ENCODE measurements around the gene DAGLA. TPM values are rescaled to one million over a fixed set of nuclear protein-coding genes. Genes with fewer than 3 reads are reported as not detected.

The DAGLA gene
- total RNA-seq, 1 experiment from 2014 or later: 8.6 TPM

DNA sequence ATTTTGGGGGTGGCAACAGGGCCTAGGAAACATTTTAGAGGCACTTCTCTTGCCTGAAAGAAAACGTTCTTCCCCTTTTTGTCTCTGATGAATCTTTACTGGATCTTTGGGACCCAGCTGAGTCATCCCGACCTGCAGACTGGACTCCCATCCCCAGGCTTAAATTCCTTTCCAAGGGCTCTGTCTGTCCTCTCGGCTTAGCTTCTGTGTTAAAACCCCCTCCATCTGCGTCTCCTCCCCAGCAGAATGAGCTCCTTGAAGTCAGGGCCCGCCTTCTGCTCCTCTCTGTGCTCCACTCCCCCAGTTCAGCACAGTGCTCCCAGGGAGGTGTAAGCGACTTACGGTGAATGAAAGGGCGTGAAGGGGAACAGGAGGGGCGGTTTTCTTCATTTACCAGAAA is 895 bp upstream of the DAGLA start:
- no peaks in the 10 kb centered on the region for H3K9me3 ChIP-seq (ENCODE audit: low read length)
- TF ChIP-seq, protein P1, sequence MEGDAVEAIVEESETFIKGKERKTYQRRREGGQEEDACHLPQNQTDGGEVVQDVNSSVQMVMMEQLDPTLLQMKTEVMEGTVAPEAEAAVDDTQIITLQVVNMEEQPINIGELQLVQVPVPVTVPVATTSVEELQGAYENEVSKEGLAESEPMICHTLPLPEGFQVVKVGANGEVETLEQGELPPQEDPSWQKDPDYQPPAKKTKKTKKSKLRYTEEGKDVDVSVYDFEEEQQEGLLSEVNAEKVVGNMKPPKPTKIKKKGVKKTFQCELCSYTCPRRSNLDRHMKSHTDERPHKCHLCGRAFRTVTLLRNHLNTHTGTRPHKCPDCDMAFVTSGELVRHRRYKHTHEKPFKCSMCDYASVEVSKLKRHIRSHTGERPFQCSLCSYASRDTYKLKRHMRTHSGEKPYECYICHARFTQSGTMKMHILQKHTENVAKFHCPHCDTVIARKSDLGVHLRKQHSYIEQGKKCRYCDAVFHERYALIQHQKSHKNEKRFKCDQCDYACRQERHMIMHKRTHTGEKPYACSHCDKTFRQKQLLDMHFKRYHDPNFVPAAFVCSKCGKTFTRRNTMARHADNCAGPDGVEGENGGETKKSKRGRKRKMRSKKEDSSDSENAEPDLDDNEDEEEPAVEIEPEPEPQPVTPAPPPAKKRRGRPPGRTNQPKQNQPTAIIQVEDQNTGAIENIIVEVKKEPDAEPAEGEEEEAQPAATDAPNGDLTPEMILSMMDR (conservative IDR thresholded peaks at IDR 0.05; ENCODE audit: low read depth, low read length): no peak
- TF ChIP-seq EZH2phosphoT487 (IDR thresholded peaks at IDR 0.05; ENCODE audit: borderline replicate concordance, low read length) (no peak), EZH2 (IDR thresholded peaks at IDR 0.05; ENCODE audit: low read length, unreplicated experiment) (no peak)
- H3K79me2 ChIP-seq (ENCODE audit: low read length): peaks cover 38% of the 10 kb centered on the region
- no peaks in the 10 kb centered on the region for H3F3A ChIP-seq (ENCODE audit: low read length, unreplicated experiment)
- no peak overlapping the region for H2AFZ ChIP-seq (ENCODE audit: low read length)
- no peaks in the 10 kb centered on the region for H3K9me2 ChIP-seq (replicated peaks; ENCODE audit: low read length)
- BruUV-seq (replicated peaks): no TSS peak
- ATAC-seq: no peak
- peaks cover 26% of the 10 kb centered on the region for H3K27me3 ChIP-seq (ENCODE audit: low read length)
- no peak overlapping the region for H3K9ac ChIP-seq (ENCODE audit: low read length)
- DNase-seq: peak; percentile 19
- ChIA-PET CTCF (interaction anchor here (1.3 kb wide), 1 partner anchor 54 kb away, joined by 4 read pairs; no protein-coding TSS in a partner anchor), POLR2A (ENCODE audit: unreplicated experiment) (no interaction called here)
- peaks cover 26% of the 10 kb centered on the region for H3K4me1 ChIP-seq (ENCODE audit: insufficient read depth, low read length)
- no peaks in the 10 kb centered on the region for H3K36me3 ChIP-seq (ENCODE audit: low read depth, low read length)
- H4K20me1 ChIP-seq (ENCODE audit: low read length): no peaks in the 10 kb centered on the region; the same call in 1 of the 2 replicates
- no peak overlapping the region for H3K27ac ChIP-seq (ENCODE audit: low read length)
- no peak overlapping the region for H3K4me2 ChIP-seq (ENCODE audit: low read length)
- H3K4me3 ChIP-seq (ENCODE audit: low read length): no peak overlapping the region
- intact Hi-C loops (cut with micrococcal nuclease): no loop called here

DNA sequence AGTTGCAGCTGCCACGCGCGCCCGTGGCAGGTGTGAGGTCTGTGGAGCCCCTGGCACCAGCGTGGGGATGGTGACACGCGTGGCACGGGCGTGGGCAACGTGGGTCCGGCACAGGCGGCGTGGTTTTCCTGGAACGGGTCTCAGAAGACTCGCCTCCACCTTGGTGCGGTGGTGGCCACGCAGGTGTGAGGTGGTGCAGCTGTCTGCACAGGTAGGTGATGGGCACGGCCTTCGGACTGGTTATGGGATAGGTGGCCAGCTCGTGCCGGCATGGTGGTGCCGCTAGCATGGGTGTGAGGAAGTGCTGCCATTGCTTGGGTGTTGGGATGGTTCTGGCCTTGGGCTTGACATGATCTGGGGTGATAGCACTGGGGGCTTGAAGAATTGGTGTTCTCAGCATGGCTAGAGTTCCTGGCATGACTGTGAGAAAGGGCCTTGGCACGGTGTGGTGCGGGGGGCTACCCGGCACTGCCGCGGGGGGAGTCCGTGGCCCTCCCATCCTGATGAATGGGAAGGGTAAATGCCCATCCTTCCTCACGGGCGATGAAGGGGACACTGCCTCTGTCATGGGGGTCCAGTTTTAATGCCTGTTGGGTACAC is 531 bp downstream of the DAGLA start:
- BruUV-seq (replicated peaks): TSS peak; percentile 46
- Histone ChIP-seq H3K4me3 (ENCODE audit: low read length) (peak overlapping the region; percentile 78), H3K27ac (ENCODE audit: low read length) (no peak overlapping the region), H3K9me3 (ENCODE audit: low read length) (no peaks in the 10 kb centered on the region), H3K79me2 (ENCODE audit: low read length) (peaks cover 53% of the 10 kb centered on the region), H3F3A (ENCODE audit: low read length, unreplicated experiment) (no peaks in the 10 kb centered on the region), H3K4me1 (ENCODE audit: insufficient read depth, low read length) (peaks cover 26% of the 10 kb centered on the region), H3K4me2 (ENCODE audit: low read length) (peak overlapping the region; percentile 95), H3K9ac (ENCODE audit: low read length) (peak overlapping the region; percentile 54), H3K9me2 (replicated peaks; ENCODE audit: low read length) (no peaks in the 10 kb centered on the region), H3K36me3 (ENCODE audit: low read depth, low read length) (no peaks in the 10 kb centered on the region), H4K20me1 (ENCODE audit: low read length) (no peaks in the 10 kb centered on the region; the same call in 1 of the 2 replicates), H3K27me3 (ENCODE audit: low read length) (peaks cover 14% of the 10 kb centered on the region), H2AFZ (ENCODE audit: low read length) (peak overlapping the region; percentile 79)
- intact Hi-C loops (cut with micrococcal nuclease): loop anchor here (1.0 kb wide), 1 partner anchor 53 kb away; no protein-coding TSS in a partner anchor
- ChIA-PET POLR2A (ENCODE audit: unreplicated experiment) (no interaction called here), CTCF (no interaction called here)
- ATAC-seq (peak; percentile 2; the same call in 1 of the 2 replicates), DNase-seq (no peak)
- TF ChIP-seq EZH2phosphoT487 (IDR thresholded peaks at IDR 0.05; ENCODE audit: borderline replicate concordance, low read length) (no peak), EZH2 (IDR thresholded peaks at IDR 0.05; ENCODE audit: low read length, unreplicated experiment) (no peak)
- TF ChIP-seq, protein P1 (conservative IDR thresholded peaks at IDR 0.05; ENCODE audit: low read depth, low read length): no peak

DNA sequence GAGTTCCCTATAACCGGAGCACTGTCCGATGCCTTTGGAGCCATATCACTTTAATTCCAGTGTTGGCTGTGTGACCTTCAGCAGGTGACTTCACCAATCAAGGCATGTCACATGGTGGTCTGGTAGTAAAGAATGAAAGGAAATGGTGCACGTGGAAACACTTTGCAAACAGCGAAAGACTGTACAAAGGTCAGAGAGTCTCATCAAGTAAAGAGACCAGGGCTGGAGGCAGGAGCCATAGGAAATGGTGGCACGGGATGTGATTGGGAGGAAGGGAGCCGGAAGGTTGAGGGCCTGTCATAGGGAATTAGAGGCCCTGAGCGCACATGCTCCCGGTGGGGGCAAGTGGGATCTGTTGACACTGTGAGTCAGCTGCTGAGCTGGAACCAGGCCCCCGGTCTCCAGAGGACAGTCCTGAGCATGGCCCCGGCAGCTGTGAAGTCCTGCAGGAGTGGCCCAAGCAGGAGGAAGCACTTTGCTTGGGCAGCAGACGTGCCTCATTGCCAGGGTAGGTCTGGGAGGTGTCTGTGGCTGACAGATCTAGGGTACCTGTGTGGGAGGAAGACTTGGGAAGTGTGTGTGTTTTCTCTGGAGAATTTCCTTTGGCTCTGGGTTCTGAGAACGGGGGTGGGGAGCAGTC is 2.0 kb downstream of the DAGLA start:
- DNase-seq: peak; percentile 84
- no TSS peak for BruUV-seq (replicated peaks)
- H3K4me3 ChIP-seq (ENCODE audit: low read length): peak overlapping the region; percentile 4; the same call in 1 of the 2 replicates
- TF ChIP-seq EZH2phosphoT487 (IDR thresholded peaks at IDR 0.05; ENCODE audit: borderline replicate concordance, low read length) (no peak), EZH2 (IDR thresholded peaks at IDR 0.05; ENCODE audit: low read length, unreplicated experiment) (no peak)
- TF ChIP-seq, protein P1 (conservative IDR thresholded peaks at IDR 0.05; ENCODE audit: low read depth, low read length): no peak
- peak overlapping the region; percentile 4; the same call in 1 of the 2 replicates for H3K27ac ChIP-seq (ENCODE audit: low read length)
- no peaks in the 10 kb centered on the region for H3K9me2 ChIP-seq (replicated peaks; ENCODE audit: low read length)
- no peaks in the 10 kb centered on the region for H3K36me3 ChIP-seq (ENCODE audit: low read depth, low read length)
- intact Hi-C loops (cut with micrococcal nuclease): no loop called here
- H2AFZ ChIP-seq (ENCODE audit: low read length): no peak overlapping the region
- peaks cover 68% of the 10 kb centered on the region for H3K79me2 ChIP-seq (ENCODE audit: low read length)
- peak; percentile 76 for ATAC-seq
- peaks cover 26% of the 10 kb centered on the region for H3K4me1 ChIP-seq (ENCODE audit: insufficient read depth, low read length)
- ChIA-PET POLR2A (ENCODE audit: unreplicated experiment) (no interaction called here), CTCF (no interaction called here)
- no peaks in the 10 kb centered on the region for H3K27me3 ChIP-seq (ENCODE audit: low read length)
- no peaks in the 10 kb centered on the region for H3F3A ChIP-seq (ENCODE audit: low read length, unreplicated experiment)
- H3K9ac ChIP-seq (ENCODE audit: low read length): no peak overlapping the region
- no peaks in the 10 kb centered on the region; the same call in 1 of the 2 replicates for H4K20me1 ChIP-seq (ENCODE audit: low read length)
- peak overlapping the region; percentile 95 for H3K4me2 ChIP-seq (ENCODE audit: low read length)
- no peaks in the 10 kb centered on the region for H3K9me3 ChIP-seq (ENCODE audit: low read length)

Measured in PC-3 (cell line).